Measurements from ENCODE around the gene FARP2. TPM values are rescaled to one million over a fixed set of nuclear protein-coding genes. Genes with fewer than 3 reads are reported as not detected.

Gene FARP2
- total and polyA plus RNA-seq, 2 of the 13 experiments (the other 11 are each of a cell fraction or from before 2014, with no cell fraction given) = 28.0 to 45.4 TPM

DNA sequence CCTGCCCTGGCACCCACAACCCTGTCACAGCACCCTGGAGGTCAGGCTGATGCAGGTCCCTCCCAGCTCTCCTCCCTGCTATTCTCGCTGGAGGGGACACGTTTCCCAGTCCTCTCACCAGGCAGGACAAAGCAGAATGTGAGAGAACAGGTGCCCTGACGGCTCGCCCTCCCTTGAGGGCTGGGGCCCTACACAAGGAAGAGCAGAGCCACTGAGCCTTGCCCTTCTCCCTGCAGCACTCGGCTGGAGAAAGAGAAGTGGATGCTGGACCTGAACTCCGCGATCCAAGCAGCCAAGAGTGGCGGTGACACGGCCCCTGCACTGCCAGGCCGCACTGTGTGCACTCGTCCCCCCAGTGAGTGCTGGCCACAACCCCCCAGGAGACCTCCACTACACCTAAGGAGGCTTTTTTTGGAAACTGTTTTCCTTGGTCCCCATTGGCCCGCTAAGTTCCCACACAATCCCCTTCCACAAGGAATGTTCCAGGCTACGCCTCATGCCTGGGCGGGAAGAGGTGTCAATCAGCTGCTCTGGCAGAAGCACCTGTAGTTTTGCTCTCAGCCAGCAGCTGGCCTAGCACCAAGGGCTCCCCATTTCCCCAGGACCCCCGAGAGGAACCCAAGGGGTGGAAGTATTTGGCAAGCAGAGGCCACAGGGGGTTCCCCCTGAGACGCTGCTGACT lies 134.9 kb downstream of the FARP2 start (continued):
- no peak for TF ChIP-seq PRDM4 (CRISPR knock-in tag; IDR thresholded peaks at IDR 0.05; ENCODE audit: borderline replicate concordance)
- no peak for TF ChIP-seq WIZ (CRISPR knock-in tag; IDR thresholded peaks at IDR 0.05)
- no peak; the same call in 1 of the 2 replicates for TF ChIP-seq ZNF687 (CRISPR knock-in tag; IDR thresholded peaks at IDR 0.05)
- TF ChIP-seq TFDP1 (CRISPR knock-in tag; IDR thresholded peaks at IDR 0.05; ENCODE audit: borderline replicate concordance) = no peak
- TF ChIP-seq HOXA9 (CRISPR knock-in tag; IDR thresholded peaks at IDR 0.05; ENCODE audit: borderline replicate concordance) = no peak
- no peak for TF ChIP-seq ZNF180 (CRISPR knock-in tag; IDR thresholded peaks at IDR 0.05; ENCODE audit: borderline replicate concordance, low read depth)
- no peak for TF ChIP-seq MTF2 (CRISPR knock-in tag; IDR thresholded peaks at IDR 0.05; ENCODE audit: borderline replicate concordance)
- TF ChIP-seq ZNF33A (CRISPR knock-in tag; IDR thresholded peaks at IDR 0.05; ENCODE audit: borderline replicate concordance) = no peak
- no peak for TF ChIP-seq STAT5B (CRISPR knock-in tag; IDR thresholded peaks at IDR 0.05)
- no peak for TF ChIP-seq TEAD2 (CRISPR knock-in tag; IDR thresholded peaks at IDR 0.05)
- TF ChIP-seq THRA (CRISPR knock-in tag; IDR thresholded peaks at IDR 0.05; ENCODE audit: borderline replicate concordance) = no peak
- TF ChIP-seq ATRX (CRISPR knock-in tag; IDR thresholded peaks at IDR 0.05; ENCODE audit: borderline replicate concordance) = no peak
- TF ChIP-seq, protein P1, sequence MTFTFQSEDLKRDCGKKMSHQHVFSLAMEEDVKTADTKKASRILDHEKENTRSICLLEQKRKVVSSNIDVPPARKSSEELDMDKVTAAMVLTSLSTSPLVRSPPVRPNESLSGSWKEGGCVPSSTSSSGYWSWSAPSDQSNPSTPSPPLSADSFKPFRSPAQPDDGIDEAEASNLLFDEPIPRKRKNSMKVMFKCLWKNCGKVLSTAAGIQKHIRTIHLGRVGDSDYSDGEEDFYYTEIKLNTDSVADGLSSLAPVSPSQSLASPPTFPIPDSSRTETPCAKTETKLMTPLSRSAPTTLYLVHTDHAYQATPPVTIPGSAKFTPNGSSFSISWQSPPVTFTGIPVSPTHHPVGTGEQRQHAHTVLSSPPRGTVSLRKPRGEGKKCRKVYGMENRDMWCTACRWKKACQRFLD (CRISPR knock-in tag; IDR thresholded peaks at IDR 0.05; ENCODE audit: borderline replicate concordance) = no peak
- TF ChIP-seq HDAC1 (CRISPR knock-in tag; IDR thresholded peaks at IDR 0.05) = no peak
- TF ChIP-seq ZNF331 (CRISPR knock-in tag; IDR thresholded peaks at IDR 0.05) = no peak
- TF ChIP-seq ZNF20 (CRISPR knock-in tag; IDR thresholded peaks at IDR 0.05) = no peak
- TF ChIP-seq ZFYVE20 (CRISPR knock-in tag; IDR thresholded peaks at IDR 0.05; ENCODE audit: borderline replicate concordance, low read depth) = no peak

Measured in HepG2 (cell line).